HG03108 (cell line): ENCODE results near the gene COL4A1.

Source experiments
- ATAC-seq: cut with Tn5 transposase; IDR thresholded peaks from one replicate; pipeline ENCODE4 v1.9.1; 2021; ENCODE audit warnings: moderate library complexity; ENCODE audit not compliant: unreplicated experiment

The COL4A1 gene

GRCh38 chr13:110208116-110208515, 98.8 kb downstream of the COL4A1 start:
- ATAC-seq: no peak

- ATAC-seq: no peak
Observed at GRCh38 chr13:110206996-110207395, 100.0 kb downstream of the COL4A1 start.

GRCh38 chr13:110206185-110206584, 100.8 kb downstream of the COL4A1 start:
- no peak for ATAC-seq

- no peak for ATAC-seq
Observed at GRCh38 chr13:110201114-110201513, 105.8 kb downstream of the COL4A1 start.

GRCh38 chr13:110200276-110200870, 106.6 kb downstream of the COL4A1 start:
- no peak for ATAC-seq

GRCh38 chr13:110199046-110199831, 107.7 kb downstream of the COL4A1 start:
- ATAC-seq: no peak

GRCh38 chr13:110197471-110197870, 109.5 kb downstream of the COL4A1 start:
- ATAC-seq: no peak

GRCh38 chr13:110197026-110197425, 109.9 kb downstream of the COL4A1 start:
- ATAC-seq: no peak

GRCh38 chr13:110195547-110196485, 111.1 kb downstream of the COL4A1 start:
- no peak for ATAC-seq

- no peak for ATAC-seq
Observed at GRCh38 chr13:110194451-110194850, 112.5 kb downstream of the COL4A1 start.

GRCh38 chr13:110193491-110193890, 113.5 kb downstream of the COL4A1 start:
- no peak for ATAC-seq

GRCh38 chr13:110192472-110192871, 114.5 kb downstream of the COL4A1 start:
- ATAC-seq: no peak

GRCh38 chr13:110187641-110188161, 119.3 kb downstream of the COL4A1 start:
- no peak for ATAC-seq

- ATAC-seq: no peak
Observed at GRCh38 chr13:110186231-110186855, 120.6 kb downstream of the COL4A1 start.

GRCh38 chr13:110185696-110186095, 121.3 kb downstream of the COL4A1 start:
- no peak for ATAC-seq

GRCh38 chr13:110183910-110184309, 123.0 kb downstream of the COL4A1 start:
- no peak for ATAC-seq

- ATAC-seq: no peak
Observed at GRCh38 chr13:110182461-110182860, 124.5 kb downstream of the COL4A1 start.

- no peak for ATAC-seq
Observed at GRCh38 chr13:110182003-110182402, 125.0 kb downstream of the COL4A1 start.

GRCh38 chr13:110179857-110180147, 127.2 kb downstream of the COL4A1 start:
- no peak for ATAC-seq

GRCh38 chr13:110179116-110179856, 127.7 kb downstream of the COL4A1 start:
- ATAC-seq: no peak
